ENCODE results near the gene COG4. TPM values are rescaled to one million over a fixed set of nuclear protein-coding genes. Genes with fewer than 3 reads are reported as not detected.

COG4 gene
- total RNA-seq (2022; extraction: Qiagen RNA extraction; ENCODE audit: low read depth) = 24.7 to 34.8 TPM (median 31.5 TPM) in 5 replicates

GRCh38 chr16:70523076-70523742 lies at the start of gene COG4:
COG4 (minus strand) TSS chr16:70523554; CDS start chr16:70523543, 11 bp downstream.

GRCh38 chr16:70523743-70524398 lies 517 bp upstream of the COG4 start, which contains the start of gene SF3B3:
SF3B3 (plus strand) TSS chr16:70523816; CDS start chr16:70526657, 2,841 bp downstream.

GRCh38 chr16:70454222-70455034 lies 68.9 kb downstream of the COG4 start, which contains the start of gene FCSK:
FCSK (plus strand) TSS chr16:70454595; CDS start chr16:70463191, 8,596 bp downstream.

GRCh38 chr16:70438969-70439862 lies 84.1 kb downstream of the COG4 start, which contains the start of gene ST3GAL2:
ST3GAL2 (minus strand) TSS chr16:70439100; CDS start chr16:70398530, 40,570 bp downstream.

Other genes starting within 250 kb of the COG4 start
- gene AARS1, start 234.0 kb downstream of the COG4 start, total RNA-seq (2022; extraction: Qiagen RNA extraction; ENCODE audit: low read depth) = 75.0 to 102 TPM (median 92.5 TPM) in 5 replicates
- gene DDX19B, start 224.4 kb downstream of the COG4 start, total RNA-seq (2022; extraction: Qiagen RNA extraction; ENCODE audit: low read depth) = 28.3 to 32.8 TPM (median 29.3 TPM) in 5 replicates
- gene DDX19A, start 176.7 kb downstream of the COG4 start, total RNA-seq (2022; extraction: Qiagen RNA extraction; ENCODE audit: low read depth) = 36.6 to 41.6 TPM (median 40.0 TPM) in 5 replicates
- 14.8 to 28.1 TPM (median 23.1 TPM) in 5 replicates for gene ST3GAL2, start 84.5 kb downstream of the COG4 start, total RNA-seq (2022; extraction: Qiagen RNA extraction; ENCODE audit: low read depth)
- 3.3 to 7.2 TPM (median 6.9 TPM) in 5 replicates for gene FCSK, start 69.0 kb downstream of the COG4 start, total RNA-seq (2022; extraction: Qiagen RNA extraction; ENCODE audit: low read depth)
- 132 to 214 TPM (median 196 TPM) in 5 replicates for gene SF3B3, start 262 bp upstream of the COG4 start, total RNA-seq (2022; extraction: Qiagen RNA extraction; ENCODE audit: low read depth)
- 0.32 to 0.83 TPM (median 0.43 TPM) in 4 of 5 replicates, not detected in the other for gene IL34, start 123.0 kb upstream of the COG4 start, total RNA-seq (2022; extraction: Qiagen RNA extraction; ENCODE audit: low read depth)
- gene MTSS2, start 162.5 kb upstream of the COG4 start, total RNA-seq (2022; extraction: Qiagen RNA extraction; ENCODE audit: low read depth) = 40.4 to 90.2 TPM (median 80.1 TPM) in 5 replicates

All from A549 treated with ZK216348 at 1 μM for 4 hours (cell line).